MM.1S (cell line): Measurements from ENCODE around the gene SPRR1B.

Source experiments
- DNase-seq: peaks from one replicate; pipeline ENCODE4 v3.0.0-alpha.2; 2015
- H2AFZ ChIP-seq: fragments of 300-600 bp; sonication (generic); 2 replicates; pipeline ENCODE4 v1.6.0; 2016; ENCODE audit warnings: antibody characterized with exemption, low read length
- H3F3A ChIP-seq: fragments of 300-600 bp; sonication (generic); 2 replicates; pipeline ENCODE4 v1.6.1; 2016; ENCODE audit warnings: mild to moderate bottlenecking, antibody characterized with exemption, low read length, moderate library complexity, mixed read lengths; ENCODE audit not compliant: insufficient read depth
- H3K27ac ChIP-seq: fragments of 300-600 bp; sonication (generic); 2 replicates; pipeline ENCODE4 v1.5.1; 2016; ENCODE audit warnings: mild to moderate bottlenecking, low read length
- H3K27me3 ChIP-seq: fragments of 300-600 bp; sonication (generic); replicated peaks from 2 replicates; pipeline ENCODE4 v1.6.0; 2016; ENCODE audit warnings: low read length; ENCODE audit not compliant: insufficient read depth
- H3K36me3 ChIP-seq: fragments of 300-600 bp; sonication (generic); replicated peaks from 2 replicates; pipeline ENCODE4 v1.6.1; 2016; ENCODE audit warnings: mild to moderate bottlenecking, low read length, mixed read lengths; ENCODE audit not compliant: insufficient read depth
- H3K4me1 ChIP-seq: fragments of 300-600 bp; sonication (generic); 2 replicates; pipeline ENCODE4 v1.6.1; 2016; ENCODE audit warnings: low read length, mixed read lengths
- H3K4me2 ChIP-seq: fragments of 300-600 bp; sonication (generic); 2 replicates; pipeline ENCODE4 v1.6.0; 2016; ENCODE audit warnings: low read depth, low read length
- H3K4me3 ChIP-seq: fragments of 300-600 bp; sonication (generic); 2 replicates; pipeline ENCODE4 v1.5.1; 2016; ENCODE audit warnings: low read length, mixed read lengths
- H3K79me2 ChIP-seq: fragments of 300-600 bp; sonication (generic); 2 replicates; pipeline ENCODE4 v1.6.1; 2016; ENCODE audit warnings: mixed run types, low read length, mixed read lengths
- H3K9ac ChIP-seq: fragments of 300-600 bp; sonication (generic); 2 replicates; pipeline ENCODE4 v1.6.1; 2016; ENCODE audit warnings: low read length, mixed read lengths
- H3K9me2 ChIP-seq: fragments of 300-600 bp; sonication (generic); replicated peaks from 2 replicates; pipeline ENCODE4 v1.6.1; 2016; ENCODE audit warnings: mild to moderate bottlenecking, low read length, mixed read lengths; ENCODE audit not compliant: insufficient read depth
- H3K9me3 ChIP-seq: fragments of 300-600 bp; sonication (generic); replicated peaks from 2 replicates; pipeline ENCODE4 v1.6.1; 2016; ENCODE audit warnings: mild to moderate bottlenecking, low read length, mixed read lengths; ENCODE audit not compliant: insufficient read depth
- H4K20me1 ChIP-seq: fragments of 300-600 bp; sonication (generic); 2 replicates; pipeline ENCODE4 v1.6.1; 2016; ENCODE audit warnings: mild to moderate bottlenecking, low read length, moderate library complexity, mixed read lengths; ENCODE audit not compliant: insufficient read depth
- EZH2 ChIP-seq: fragments of 300-600 bp; sonication (generic); optimal IDR thresholded peaks from 2 replicates; pipeline ENCODE3; 2017; ENCODE audit warnings: low read depth, mild to moderate bottlenecking, antibody characterized with exemption, low read length, mixed read lengths
- EZH2phosphoT487 ChIP-seq: fragments of 300-600 bp; sonication (generic); IDR thresholded peaks from 2 replicates; pipeline ENCODE4 v1.6.1; 2018; ENCODE audit warnings: antibody characterized with exemption, low read length
- TF ChIP-seq, protein P1 (sequence below): fragments of 300-600 bp; sonication (generic); IDR thresholded peaks from 2 replicates; pipeline ENCODE4 v1.5.1; 2016; ENCODE audit warnings: antibody characterized with exemption, low read length, mixed read lengths

Gene SPRR1B

DNA sequence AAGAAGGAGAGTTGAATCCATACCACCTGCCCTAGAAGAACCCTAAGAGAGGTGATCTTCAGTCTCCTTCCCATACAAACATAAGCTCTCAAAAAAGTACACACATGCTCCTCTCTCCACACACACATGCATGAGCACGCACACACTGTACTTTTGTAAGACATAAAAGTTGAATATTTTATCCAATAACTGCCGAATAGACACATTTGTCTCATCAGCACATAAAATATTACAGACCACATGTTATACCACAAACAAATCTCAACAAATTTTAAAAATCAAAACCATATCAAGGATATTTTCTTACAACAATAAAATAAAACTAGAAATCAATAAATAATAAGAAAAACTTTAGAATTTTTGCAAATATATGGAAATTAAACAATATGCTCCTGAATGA, 44.4 kb upstream of the SPRR1B start:
- TF ChIP-seq, protein P1, sequence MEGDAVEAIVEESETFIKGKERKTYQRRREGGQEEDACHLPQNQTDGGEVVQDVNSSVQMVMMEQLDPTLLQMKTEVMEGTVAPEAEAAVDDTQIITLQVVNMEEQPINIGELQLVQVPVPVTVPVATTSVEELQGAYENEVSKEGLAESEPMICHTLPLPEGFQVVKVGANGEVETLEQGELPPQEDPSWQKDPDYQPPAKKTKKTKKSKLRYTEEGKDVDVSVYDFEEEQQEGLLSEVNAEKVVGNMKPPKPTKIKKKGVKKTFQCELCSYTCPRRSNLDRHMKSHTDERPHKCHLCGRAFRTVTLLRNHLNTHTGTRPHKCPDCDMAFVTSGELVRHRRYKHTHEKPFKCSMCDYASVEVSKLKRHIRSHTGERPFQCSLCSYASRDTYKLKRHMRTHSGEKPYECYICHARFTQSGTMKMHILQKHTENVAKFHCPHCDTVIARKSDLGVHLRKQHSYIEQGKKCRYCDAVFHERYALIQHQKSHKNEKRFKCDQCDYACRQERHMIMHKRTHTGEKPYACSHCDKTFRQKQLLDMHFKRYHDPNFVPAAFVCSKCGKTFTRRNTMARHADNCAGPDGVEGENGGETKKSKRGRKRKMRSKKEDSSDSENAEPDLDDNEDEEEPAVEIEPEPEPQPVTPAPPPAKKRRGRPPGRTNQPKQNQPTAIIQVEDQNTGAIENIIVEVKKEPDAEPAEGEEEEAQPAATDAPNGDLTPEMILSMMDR = no peak
- TF ChIP-seq EZH2phosphoT487 (no peak), EZH2 (no peak)
- Histone ChIP-seq H3K9ac (no peak overlapping the region), H3F3A (no peaks in the 10 kb centered on the region)

DNA sequence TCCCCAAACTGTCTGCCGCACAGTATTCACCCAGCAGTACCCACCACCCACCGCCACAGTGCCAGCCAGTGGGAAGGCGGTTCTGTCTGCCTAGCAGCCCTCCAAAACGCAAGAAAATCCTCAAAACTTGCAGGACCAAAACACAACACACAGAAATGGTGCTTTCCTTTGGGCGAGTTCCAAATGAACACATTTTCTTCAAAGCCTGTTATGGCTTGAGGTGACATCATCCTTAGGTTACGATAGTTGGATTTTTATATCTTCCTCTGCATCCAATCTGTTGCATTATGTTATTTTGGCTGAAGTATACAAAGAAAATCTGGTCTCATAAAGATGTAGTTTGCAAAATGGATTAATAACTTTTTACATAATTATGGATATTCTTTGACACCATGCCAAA, 37.8 kb upstream of the SPRR1B start:
- Histone ChIP-seq H2AFZ (no peak overlapping the region), H3K4me3 (no peak overlapping the region), H3F3A (no peaks in the 10 kb centered on the region), H3K27me3 (no peaks in the 10 kb centered on the region), H4K20me1 (no peaks in the 10 kb centered on the region), H3K9me2 (no peaks in the 10 kb centered on the region), H3K27ac (no peak overlapping the region), H3K9ac (no peak overlapping the region), H3K79me2 (no peaks in the 10 kb centered on the region), H3K4me2 (no peak overlapping the region), H3K36me3 (no peaks in the 10 kb centered on the region), H3K9me3 (no peaks in the 10 kb centered on the region), H3K4me1 (no peaks in the 10 kb centered on the region)
- TF ChIP-seq, protein P1 = no peak
- no peak for DNase-seq

More for the DNA sequence above, 44.4 kb upstream of the SPRR1B start:
- Histone ChIP-seq H3K4me2 (no peak overlapping the region), H3K4me3 (no peak overlapping the region), H3K27me3 (no peaks in the 10 kb centered on the region), H3K4me1 (no peaks in the 10 kb centered on the region), H3K27ac (no peak overlapping the region), H4K20me1 (no peaks in the 10 kb centered on the region), H2AFZ (no peak overlapping the region), H3K36me3 (no peaks in the 10 kb centered on the region), H3K9me2 (no peaks in the 10 kb centered on the region), H3K9me3 (no peaks in the 10 kb centered on the region), H3K79me2 (no peaks in the 10 kb centered on the region)
- no peak for DNase-seq

DNA sequence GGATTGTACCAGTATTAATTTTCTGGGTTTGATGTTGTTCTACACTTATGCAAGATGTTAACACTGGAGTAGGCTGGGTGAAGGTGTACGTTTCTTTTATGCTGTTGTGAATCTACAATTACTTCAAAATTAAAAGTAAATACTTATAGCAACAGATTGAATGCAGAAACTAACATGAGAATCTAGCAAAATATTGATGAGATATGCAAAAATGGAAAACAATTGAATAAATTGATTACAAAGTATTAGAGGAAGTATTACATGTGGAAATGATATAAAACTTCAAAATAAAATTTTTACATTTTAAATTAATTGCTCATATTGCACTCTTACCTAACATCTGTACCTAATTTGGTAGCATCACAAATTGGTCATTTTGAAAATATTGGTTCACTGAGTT, 35.2 kb upstream of the SPRR1B start:
- H3K4me1 ChIP-seq = no peaks in the 10 kb centered on the region
- no peaks in the 10 kb centered on the region for H3K9me2 ChIP-seq
- H3K36me3 ChIP-seq = no peaks in the 10 kb centered on the region
- no peaks in the 10 kb centered on the region for H3K9me3 ChIP-seq
- no peaks in the 10 kb centered on the region for H3F3A ChIP-seq
- H3K27ac ChIP-seq = no peak overlapping the region
- no peak overlapping the region for H3K9ac ChIP-seq
- no peak overlapping the region for H3K4me2 ChIP-seq
- TF ChIP-seq EZH2phosphoT487 (no peak), EZH2 (no peak)
- TF ChIP-seq, protein P1 = no peak
- H4K20me1 ChIP-seq = no peaks in the 10 kb centered on the region
- H3K27me3 ChIP-seq = no peaks in the 10 kb centered on the region
- H3K4me3 ChIP-seq = no peak overlapping the region
- no peak overlapping the region for H2AFZ ChIP-seq
- no peak for DNase-seq
- no peaks in the 10 kb centered on the region for H3K79me2 ChIP-seq
